PFSK-1 (cell line): Measurements from ENCODE around the gene EHBP1L1.

Experiments used
- FOXP2 ChIP-seq: optimal IDR thresholded peaks from 2 replicates; pipeline ENCODE3; 2011; ENCODE audit warnings: borderline replicate concordance, control low read depth, inconsistent platforms; ENCODE audit not compliant: insufficient read depth; ENCODE audit errors: extremely low read length, extremely low read depth
- POLR2AphosphoS5 ChIP-seq: IDR thresholded peaks from 2 replicates; pipeline ENCODE4 v1.6.1; 2012; ENCODE audit warnings: low read depth, mild to moderate bottlenecking, control low read depth, low read length, moderate library complexity
- REST ChIP-seq, 2 experiments: IDR thresholded peaks; 2 replicates each; pipeline versions ENCODE4 v1.6.1 to v1.8.0; 2011 to 2012; ENCODE audit warnings: low read depth in 2 of 2, low read length in 2 of 2, control low read depth in 1 of 2, inconsistent platforms in 1 of 2, mild to moderate bottlenecking in 1 of 2, moderate library complexity in 1 of 2; ENCODE audit not compliant: insufficient read depth in 1 of 2
- SIN3A ChIP-seq: IDR thresholded peaks from 2 replicates; pipeline ENCODE4 v1.6.1; 2012; ENCODE audit warnings: mild to moderate bottlenecking, low read length, moderate library complexity, borderline replicate concordance; ENCODE audit not compliant: insufficient read depth
- TAF1 ChIP-seq: IDR thresholded peaks from 2 replicates; pipeline ENCODE4 v1.6.1; 2012; ENCODE audit warnings: low read length, control low read depth, borderline replicate concordance; ENCODE audit not compliant: insufficient read depth

- TF ChIP-seq POLR2AphosphoS5: no peak
- TF ChIP-seq REST (IDR thresholded peaks at IDR 0.05; ENCODE audit: insufficient read depth in 1 of 2, low read depth in 2 of 2, low read length in 2 of 2): no peak
- TF ChIP-seq TAF1: no peak
- TF ChIP-seq SIN3A: no peak
- TF ChIP-seq FOXP2: no peak
Observed at GRCh38 chr11:65547446-65548125, 28.3 kb upstream of the EHBP1L1 start.
